Measurements from ENCODE around the gene PDE4B.

PDE4B gene

DNA sequence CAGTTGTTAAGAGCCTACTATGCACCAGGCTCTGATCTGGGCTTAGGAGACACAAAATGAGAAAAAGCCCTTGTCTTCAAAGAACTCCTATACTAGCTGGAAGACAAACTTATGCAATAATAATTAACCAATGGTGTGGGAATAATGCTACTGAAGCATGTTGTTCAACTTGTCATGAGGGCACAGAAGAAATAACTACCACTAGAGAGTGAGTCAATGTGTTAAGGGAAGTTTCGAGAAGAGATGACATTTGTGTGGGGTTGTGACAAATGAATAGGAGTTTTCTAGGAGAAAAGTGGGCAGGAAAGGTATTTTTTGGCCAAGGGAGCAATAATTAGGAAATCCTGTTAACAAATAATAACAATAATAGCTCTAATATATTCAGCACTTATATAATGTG is 205.0 kb downstream of the PDE4B start:
- Histone ChIP-seq H3K36me3 (ENCODE audit: insufficient read depth, low read length) (no peaks in the 10 kb centered on the region), H3K27me3 (ENCODE audit: insufficient read depth, low read length, poor library complexity, severe bottlenecking) (no peaks in the 10 kb centered on the region), H3K4me2 (ENCODE audit: low read depth, low read length, poor library complexity, severe bottlenecking) (no peak overlapping the region), H4K20me1 (ENCODE audit: insufficient read depth, low read length, poor library complexity, severe bottlenecking) (no peaks in the 10 kb centered on the region), H2AFZ (ENCODE audit: low read length) (no peak overlapping the region), H3K9me2 (replicated peaks; ENCODE audit: low read depth, low read length) (no peaks in the 10 kb centered on the region), H3K4me3 (ENCODE audit: low read length, poor library complexity, severe bottlenecking) (no peak overlapping the region), H3K9me3 (ENCODE audit: insufficient read depth, low read depth, low read length) (no peaks in the 10 kb centered on the region), H3K79me2 (ENCODE audit: insufficient read depth, low read length) (no peaks in the 10 kb centered on the region), H3F3A (ENCODE audit: low read depth) (no peaks in the 10 kb centered on the region), H3K4me1 (ENCODE audit: insufficient read depth, low read length, poor library complexity, severe bottlenecking) (no peaks in the 10 kb centered on the region), H3K9ac (ENCODE audit: low read depth, low read length, poor library complexity, severe bottlenecking) (no peak overlapping the region)
- TF ChIP-seq EZH2phosphoT487 (IDR thresholded peaks at IDR 0.05; ENCODE audit: borderline replicate concordance) = no peak
- TF ChIP-seq, protein P1, sequence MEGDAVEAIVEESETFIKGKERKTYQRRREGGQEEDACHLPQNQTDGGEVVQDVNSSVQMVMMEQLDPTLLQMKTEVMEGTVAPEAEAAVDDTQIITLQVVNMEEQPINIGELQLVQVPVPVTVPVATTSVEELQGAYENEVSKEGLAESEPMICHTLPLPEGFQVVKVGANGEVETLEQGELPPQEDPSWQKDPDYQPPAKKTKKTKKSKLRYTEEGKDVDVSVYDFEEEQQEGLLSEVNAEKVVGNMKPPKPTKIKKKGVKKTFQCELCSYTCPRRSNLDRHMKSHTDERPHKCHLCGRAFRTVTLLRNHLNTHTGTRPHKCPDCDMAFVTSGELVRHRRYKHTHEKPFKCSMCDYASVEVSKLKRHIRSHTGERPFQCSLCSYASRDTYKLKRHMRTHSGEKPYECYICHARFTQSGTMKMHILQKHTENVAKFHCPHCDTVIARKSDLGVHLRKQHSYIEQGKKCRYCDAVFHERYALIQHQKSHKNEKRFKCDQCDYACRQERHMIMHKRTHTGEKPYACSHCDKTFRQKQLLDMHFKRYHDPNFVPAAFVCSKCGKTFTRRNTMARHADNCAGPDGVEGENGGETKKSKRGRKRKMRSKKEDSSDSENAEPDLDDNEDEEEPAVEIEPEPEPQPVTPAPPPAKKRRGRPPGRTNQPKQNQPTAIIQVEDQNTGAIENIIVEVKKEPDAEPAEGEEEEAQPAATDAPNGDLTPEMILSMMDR (conservative IDR thresholded peaks at IDR 0.05; ENCODE audit: low read length) = no peak

DNA sequence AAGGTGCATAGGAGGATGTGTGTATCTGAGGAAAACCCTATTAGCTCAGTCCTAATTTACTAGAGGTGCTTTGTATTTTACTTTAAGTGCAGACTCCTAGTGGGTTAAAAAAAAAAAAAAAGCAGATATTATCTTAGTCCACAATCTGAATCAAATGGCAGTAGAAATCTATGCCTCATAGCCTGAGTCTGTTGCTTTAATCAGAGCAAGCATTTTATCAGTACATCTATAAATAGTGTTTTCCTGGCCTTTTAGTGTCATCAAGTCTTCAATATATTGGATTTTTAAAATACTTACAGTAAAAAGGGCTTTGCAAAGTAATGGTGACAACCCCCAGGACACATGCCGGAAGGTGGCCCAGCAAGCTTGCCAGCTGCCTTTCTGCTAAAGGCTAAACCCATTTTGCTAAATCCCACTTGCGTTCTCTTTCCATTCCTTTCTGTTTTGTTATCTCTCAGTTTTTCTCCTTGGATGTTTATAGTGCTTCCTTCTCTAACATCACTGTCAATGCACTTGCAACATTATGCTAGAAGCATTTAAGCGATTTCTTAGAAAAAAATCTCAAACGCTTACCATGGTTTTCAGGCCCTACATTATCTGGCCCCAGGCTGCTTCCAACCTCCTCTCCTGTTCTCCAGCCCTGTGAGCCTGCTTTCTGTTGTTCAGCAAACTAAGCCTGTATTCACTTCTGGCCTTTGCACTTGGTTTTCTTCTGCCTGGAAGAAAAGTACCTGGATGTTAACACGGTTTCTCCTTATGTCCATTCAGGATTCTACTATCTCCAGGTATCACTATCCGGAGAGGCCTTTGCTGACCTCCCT is 206.3 kb downstream of the PDE4B start:
- H3K9ac ChIP-seq (ENCODE audit: low read depth, low read length, poor library complexity, severe bottlenecking) = no peak overlapping the region
- no peak overlapping the region for H3K4me2 ChIP-seq (ENCODE audit: low read depth, low read length, poor library complexity, severe bottlenecking)
- H3K79me2 ChIP-seq (ENCODE audit: insufficient read depth, low read length) = no peaks in the 10 kb centered on the region
- TF ChIP-seq EZH2phosphoT487 (IDR thresholded peaks at IDR 0.05; ENCODE audit: borderline replicate concordance) = no peak
- TF ChIP-seq, protein P1 (conservative IDR thresholded peaks at IDR 0.05; ENCODE audit: low read length) = no peak
- H3K27me3 ChIP-seq (ENCODE audit: insufficient read depth, low read length, poor library complexity, severe bottlenecking) = no peaks in the 10 kb centered on the region
- H4K20me1 ChIP-seq (ENCODE audit: insufficient read depth, low read length, poor library complexity, severe bottlenecking) = no peaks in the 10 kb centered on the region
- H3F3A ChIP-seq (ENCODE audit: low read depth) = no peaks in the 10 kb centered on the region
- no peaks in the 10 kb centered on the region for H3K9me3 ChIP-seq (ENCODE audit: insufficient read depth, low read depth, low read length)
- H2AFZ ChIP-seq (ENCODE audit: low read length) = no peak overlapping the region
- H3K4me1 ChIP-seq (ENCODE audit: insufficient read depth, low read length, poor library complexity, severe bottlenecking) = no peaks in the 10 kb centered on the region
- no peaks in the 10 kb centered on the region for H3K9me2 ChIP-seq (replicated peaks; ENCODE audit: low read depth, low read length)
- H3K36me3 ChIP-seq (ENCODE audit: insufficient read depth, low read length) = no peaks in the 10 kb centered on the region
- H3K4me3 ChIP-seq (ENCODE audit: low read length, poor library complexity, severe bottlenecking) = no peak overlapping the region

DNA sequence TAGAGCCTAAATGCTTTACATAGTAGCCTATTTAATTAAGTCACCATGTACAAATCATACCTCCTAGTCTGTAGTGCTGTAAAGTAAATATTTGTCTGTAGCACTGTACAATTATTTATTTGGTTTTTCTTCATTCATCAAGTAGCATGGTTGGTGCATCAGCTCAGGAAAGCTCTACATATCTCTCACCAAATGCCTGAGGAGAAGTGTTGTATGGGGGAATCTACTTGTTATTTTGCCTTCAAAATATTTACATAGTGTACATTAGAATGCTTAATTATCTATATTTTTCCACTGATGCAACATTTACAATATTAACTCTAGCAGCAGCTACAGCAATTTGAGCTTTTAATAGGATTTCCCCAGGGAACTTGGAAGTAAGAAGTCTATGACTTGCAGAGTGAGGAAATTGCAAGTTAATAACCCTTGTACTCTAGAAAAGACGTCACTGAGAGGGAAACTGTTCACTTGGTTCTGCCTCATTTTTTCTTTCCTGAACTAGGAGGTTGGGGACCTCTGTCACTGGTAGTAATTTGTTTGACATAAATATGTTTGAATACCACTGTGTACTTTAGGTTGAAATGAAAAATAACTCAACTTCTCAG is 207.4 kb downstream of the PDE4B start:
- H3K36me3 ChIP-seq (ENCODE audit: insufficient read depth, low read length) = no peaks in the 10 kb centered on the region

More for the DNA sequence above, 207.4 kb downstream of the PDE4B start:
- Histone ChIP-seq H3K9me2 (replicated peaks; ENCODE audit: low read depth, low read length) (no peaks in the 10 kb centered on the region), H3K9me3 (ENCODE audit: insufficient read depth, low read depth, low read length) (no peaks in the 10 kb centered on the region), H3K9ac (ENCODE audit: low read depth, low read length, poor library complexity, severe bottlenecking) (no peak overlapping the region), H3F3A (ENCODE audit: low read depth) (no peaks in the 10 kb centered on the region), H3K27me3 (ENCODE audit: insufficient read depth, low read length, poor library complexity, severe bottlenecking) (no peaks in the 10 kb centered on the region), H3K4me2 (ENCODE audit: low read depth, low read length, poor library complexity, severe bottlenecking) (no peak overlapping the region), H4K20me1 (ENCODE audit: insufficient read depth, low read length, poor library complexity, severe bottlenecking) (no peaks in the 10 kb centered on the region), H2AFZ (ENCODE audit: low read length) (no peak overlapping the region), H3K4me3 (ENCODE audit: low read length, poor library complexity, severe bottlenecking) (no peak overlapping the region), H3K79me2 (ENCODE audit: insufficient read depth, low read length) (no peaks in the 10 kb centered on the region), H3K4me1 (ENCODE audit: insufficient read depth, low read length, poor library complexity, severe bottlenecking) (no peaks in the 10 kb centered on the region)
- TF ChIP-seq EZH2phosphoT487 (IDR thresholded peaks at IDR 0.05; ENCODE audit: borderline replicate concordance) = no peak
- TF ChIP-seq, protein P1 (conservative IDR thresholded peaks at IDR 0.05; ENCODE audit: low read length) = no peak

Data from Loucy (cell line).